Mesenchymal stem cell (in vitro differentiated cells and primary cell): ENCODE results near the gene GAS5.
A peak's percentile ranks its signal among the peaks of the same experiment; 100 is the strongest.
"Not testable (repeated sequence)": the region's sequence is repeated elsewhere in the genome, so short reads cannot be mapped to it uniquely, and the experiment has no call there.

Experiments
- DNase-seq: peaks from one replicate; pipeline ENCODE4 v3.0.0-alpha.2; 2013
- H2AFZ ChIP-seq: one replicate; pipeline ENCODE4 v1.6.1; 2013; ENCODE audit warnings: low read depth, mild to moderate bottlenecking, control low read depth, inconsistent platforms, low read length, moderate library complexity
- H2AK5ac ChIP-seq: 2 replicates; pipeline ENCODE4 v1.6.1; 2013; ENCODE audit warnings: low read length, moderate library complexity, mild to moderate bottlenecking, inconsistent platforms; ENCODE audit not compliant: severe bottlenecking
- H2BK120ac ChIP-seq: one replicate; pipeline ENCODE4 v1.6.1; 2013; ENCODE audit warnings: low read depth, mild to moderate bottlenecking, inconsistent platforms, low read length, moderate library complexity
- H2BK12ac ChIP-seq, 2 experiments: one replicate each; pipeline ENCODE4 v1.6.1; 2013; ENCODE audit warnings: inconsistent platforms in 2 of 2, low read length in 2 of 2, mild to moderate bottlenecking in 2 of 2, moderate library complexity in 2 of 2, control low read depth in 1 of 2
- H2BK15ac ChIP-seq: one replicate; pipeline ENCODE4 v1.6.1; 2013; ENCODE audit warnings: mild to moderate bottlenecking, low read depth, inconsistent platforms; ENCODE audit not compliant: poor library complexity, severe bottlenecking
- H2BK5ac ChIP-seq: 2 replicates; pipeline ENCODE4 v1.6.1; 2013; ENCODE audit warnings: low read depth, mild to moderate bottlenecking, low read length, control low read depth, inconsistent platforms; ENCODE audit not compliant: poor library complexity, severe bottlenecking
- H3K14ac ChIP-seq, 2 experiments: one replicate each; pipeline ENCODE4 v1.6.1; 2013; ENCODE audit warnings: inconsistent platforms in 2 of 2, low read length in 2 of 2, control low read depth in 1 of 2, mild to moderate bottlenecking in 1 of 2, moderate library complexity in 1 of 2
- H3K18ac ChIP-seq, 2 experiments: one replicate each; pipeline ENCODE4 v1.6.1; 2013; ENCODE audit warnings: inconsistent platforms in 2 of 2, low read length in 2 of 2, control low read depth in 1 of 2, low read depth in 1 of 2, mild to moderate bottlenecking in 1 of 2
- H3K23ac ChIP-seq, 2 experiments: one replicate each; pipeline ENCODE4 v1.6.1; 2013; ENCODE audit warnings: inconsistent platforms in 2 of 2, low read length in 2 of 2, mild to moderate bottlenecking in 2 of 2, moderate library complexity in 2 of 2, control low read depth in 1 of 2
- H3K27ac ChIP-seq: 2 replicates; pipeline ENCODE4 v1.5.1; 2013; ENCODE audit warnings: mild to moderate bottlenecking, moderate library complexity, low read length, control low read depth, inconsistent platforms; ENCODE audit not compliant: poor library complexity, severe bottlenecking
- H3K27me3 ChIP-seq, 2 experiments: 2 replicates each; pipeline versions ENCODE4 v1.6.1 to v1.7.0; 2013; ENCODE audit warnings: low read length in 2 of 2, mild to moderate bottlenecking in 2 of 2, moderate library complexity in 2 of 2, control low read depth in 1 of 2, inconsistent platforms in 1 of 2; ENCODE audit not compliant: control insufficient read depth in 1 of 2, insufficient read depth in 1 of 2
- H3K36me3 ChIP-seq, 2 experiments: 2 replicates each; pipeline versions ENCODE4 v1.6.1 to v1.7.0; 2013; ENCODE audit warnings: low read length in 2 of 2, control low read depth in 1 of 2, inconsistent platforms in 1 of 2, low read depth in 1 of 2, mild to moderate bottlenecking in 1 of 2; ENCODE audit not compliant: insufficient read depth in 2 of 2, control insufficient read depth in 1 of 2
- H3K4ac ChIP-seq, 2 experiments: one replicate each; pipeline ENCODE4 v1.6.1; 2013; ENCODE audit warnings: inconsistent platforms in 2 of 2, low read length in 2 of 2, mild to moderate bottlenecking in 2 of 2, moderate library complexity in 2 of 2, control low read depth in 1 of 2, low read depth in 1 of 2
- H3K4me1 ChIP-seq: 2 replicates; pipeline ENCODE4 v1.6.1; 2013; ENCODE audit warnings: low read depth, low read length, control low read depth; ENCODE audit not compliant: control insufficient read depth, insufficient read depth
- H3K4me2 ChIP-seq: 2 replicates; pipeline ENCODE4 v1.6.1; 2013; ENCODE audit warnings: low read length, mild to moderate bottlenecking, inconsistent platforms; ENCODE audit not compliant: poor library complexity, severe bottlenecking
- H3K4me3 ChIP-seq, 2 experiments: 2 replicates each; pipeline versions ENCODE4 v1.5.1 to v1.7.0; 2013; ENCODE audit warnings: low read length in 2 of 2, mild to moderate bottlenecking in 2 of 2, control low read depth in 1 of 2, low read depth in 1 of 2; ENCODE audit not compliant: insufficient read depth in 1 of 2
- H3K79me1 ChIP-seq: replicated peaks from 2 replicates; pipeline ENCODE4 v1.6.1; 2013; ENCODE audit warnings: mild to moderate bottlenecking, control low read depth, low read length, inconsistent platforms; ENCODE audit not compliant: poor library complexity, severe bottlenecking
- H3K9ac ChIP-seq: 2 replicates; pipeline ENCODE4 v1.7.0; 2013; ENCODE audit warnings: mild to moderate bottlenecking, low read length, moderate library complexity
- H3K9me3 ChIP-seq: 2 replicates; pipeline ENCODE4 v1.7.0; 2013; ENCODE audit warnings: mild to moderate bottlenecking, low read length; ENCODE audit not compliant: control insufficient read depth
- H4K8ac ChIP-seq: one replicate; pipeline ENCODE4 v1.6.1; 2013; ENCODE audit warnings: inconsistent platforms, mild to moderate bottlenecking, low read length, moderate library complexity
- H4K91ac ChIP-seq: one replicate; pipeline ENCODE4 v1.6.1; 2013; ENCODE audit warnings: mild to moderate bottlenecking, low read length, inconsistent platforms
- WGBS: methylation state at CpG from one replicate; pipeline ENCODE4 v1.1.7; 2013; ENCODE audit warnings: mixed read lengths; 5-methylcytosine and 5-hydroxymethylcytosine counted together

Gene GAS5

DNA sequence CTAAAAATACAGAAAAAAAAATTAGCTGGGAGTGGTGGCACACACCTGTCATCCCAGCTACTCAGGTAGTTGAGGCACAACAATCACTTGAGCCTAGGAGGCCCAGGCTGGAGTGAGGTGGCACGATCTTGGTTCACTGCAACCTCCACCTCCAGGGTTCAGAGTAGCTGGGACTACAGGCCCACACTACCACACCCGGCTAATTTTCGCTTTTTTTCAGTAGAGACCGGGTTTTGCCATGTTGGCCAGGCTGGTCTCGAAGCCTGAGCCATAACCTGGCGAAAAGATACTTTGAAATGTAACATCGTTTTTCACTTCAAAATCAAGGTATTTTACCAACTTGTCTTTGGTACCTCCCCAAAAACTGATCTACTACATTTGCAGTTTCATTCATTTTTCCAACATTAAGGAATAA is 6.1 kb downstream of the GAS5 start:
- Histone ChIP-seq H2AFZ (no peak overlapping the region), H2BK12ac (no peak overlapping the region), H3K36me3 (peaks cover 19 to 84% of the 10 kb centered on the region in 2 experiments), H3K27ac (no peak overlapping the region), H2AK5ac (no peak overlapping the region), H3K23ac (no peak overlapping the region), H3K18ac (no peak overlapping the region), H3K4me2 (no peak overlapping the region), H2BK5ac (no peak overlapping the region), H3K4me3 (no peak overlapping the region), H3K27me3 (no peaks in the 10 kb centered on the region), H4K91ac (no peak overlapping the region), H3K4ac (no peak overlapping the region), H2BK15ac (no peak overlapping the region), H2BK120ac (no peak overlapping the region), H3K14ac (no peak overlapping the region), H3K79me1 (peaks cover 2% of the 10 kb centered on the region), H3K9me3 (no peaks in the 10 kb centered on the region), H3K9ac (no peak overlapping the region), H3K4me1 (no peaks in the 10 kb centered on the region), H4K8ac (no peak overlapping the region)
- WGBS = 84% methylated on average over 7 of the region's 7 CpGs
- no peak for DNase-seq

DNA sequence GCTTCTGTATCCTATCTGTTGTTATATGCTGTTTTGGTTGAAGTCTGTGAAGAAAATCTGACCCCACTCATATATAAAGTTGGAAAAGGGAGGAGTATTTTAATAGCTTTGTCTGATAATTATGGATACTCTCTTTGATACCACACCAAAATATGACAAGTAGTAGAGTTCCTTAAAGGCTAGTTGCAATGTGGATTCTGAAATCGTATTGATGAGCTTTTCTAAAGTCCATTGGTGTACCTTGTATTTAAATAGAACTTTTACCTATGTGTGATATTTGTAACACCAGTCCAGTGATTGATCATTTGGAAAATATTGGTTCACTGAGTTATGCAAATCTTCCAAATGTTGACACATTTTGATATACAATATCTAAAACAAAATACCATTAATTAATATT is 7.7 kb downstream of the GAS5 start:
- H3K4me1 ChIP-seq = no peaks in the 10 kb centered on the region
- H3K4me2 ChIP-seq = no peak overlapping the region
- no peak overlapping the region for H3K4ac ChIP-seq
- H2AFZ ChIP-seq = no peak overlapping the region
- no peak overlapping the region for H3K9ac ChIP-seq
- H3K27me3 ChIP-seq = no peaks in the 10 kb centered on the region
- H4K8ac ChIP-seq = no peak overlapping the region
- peaks cover 2% of the 10 kb centered on the region for H3K79me1 ChIP-seq
- H3K4me3 ChIP-seq = no peak overlapping the region
- H3K23ac ChIP-seq = no peak overlapping the region
- H2BK15ac ChIP-seq = no peak overlapping the region
- no peak overlapping the region for H2BK12ac ChIP-seq
- no peak overlapping the region for H3K27ac ChIP-seq
- no peaks in the 10 kb centered on the region for H3K9me3 ChIP-seq
- no CpG with 5 or more reads among the region's 1 CpG for WGBS
- H3K18ac ChIP-seq = no peak overlapping the region
- no peak overlapping the region for H2BK120ac ChIP-seq
- no peak overlapping the region for H2BK5ac ChIP-seq
- H3K36me3 ChIP-seq = peaks cover 24 to 82% of the 10 kb centered on the region in 2 experiments
- no peak for DNase-seq
- H3K14ac ChIP-seq = no peak overlapping the region
- no peak overlapping the region for H2AK5ac ChIP-seq
- H4K91ac ChIP-seq = no peak overlapping the region

DNA sequence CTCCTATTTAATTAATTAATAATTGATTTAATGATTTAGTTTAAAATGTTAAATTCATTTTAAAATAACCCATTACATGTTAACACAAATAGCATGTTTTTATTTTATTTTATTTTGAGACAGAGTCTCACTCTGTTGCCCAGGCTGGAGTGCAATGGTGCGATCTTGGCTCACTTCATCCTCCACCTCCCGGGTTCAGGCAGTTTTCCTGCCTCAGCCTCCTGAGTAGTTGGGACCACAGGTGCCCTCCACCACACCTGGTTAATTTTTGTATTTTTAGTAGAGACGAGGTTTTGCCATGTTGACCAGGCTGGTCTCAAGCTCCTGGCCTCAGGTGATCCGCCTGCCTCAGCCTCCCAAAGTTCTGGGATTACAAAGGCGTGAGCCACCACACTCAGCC is 8.2 kb downstream of the GAS5 start:
- DNase-seq, H3K23ac ChIP-seq, H4K91ac ChIP-seq, H3K79me1 ChIP-seq, H2AFZ ChIP-seq, H3K4ac ChIP-seq, H2BK15ac ChIP-seq, H3K4me1 ChIP-seq, H3K4me3 ChIP-seq, H3K27ac ChIP-seq, H2BK120ac ChIP-seq, H2BK12ac ChIP-seq, H3K9me3 ChIP-seq, H4K8ac ChIP-seq, H3K18ac ChIP-seq, H3K14ac ChIP-seq, H2BK5ac ChIP-seq, H3K9ac ChIP-seq, H3K4me2 ChIP-seq, H2AK5ac ChIP-seq, H3K27me3 ChIP-seq: not testable (repeated sequence)
- H3K36me3 ChIP-seq = peaks cover 21 to 80% of the 10 kb centered on the region in 2 experiments
- 100% methylated on average over 2 of the region's 5 CpGs for WGBS

DNA sequence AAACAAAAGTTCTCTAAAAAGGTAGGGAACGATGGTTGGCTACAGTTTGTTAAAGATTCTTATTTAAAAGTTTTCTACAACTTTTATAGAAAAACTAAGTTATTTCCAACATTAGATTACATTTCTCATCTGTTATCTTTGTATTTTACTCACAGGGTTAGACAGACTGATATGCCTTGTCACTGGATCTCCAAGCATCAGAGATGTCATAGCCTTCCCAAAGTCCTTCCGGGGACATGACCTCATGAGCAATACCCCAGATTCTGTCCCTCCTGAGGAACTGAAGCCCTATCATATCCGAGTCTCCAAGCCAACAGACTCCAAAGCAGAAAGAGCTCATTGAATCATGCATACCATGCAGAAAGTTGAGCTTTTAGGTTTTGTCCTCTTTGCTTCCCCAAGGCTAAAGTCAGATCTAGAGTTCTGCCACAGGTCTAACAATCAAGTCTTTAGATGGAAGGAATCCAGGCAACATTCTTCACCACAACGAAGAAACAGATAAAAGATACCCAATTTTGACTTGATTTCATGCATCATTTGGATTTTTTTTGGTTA is 10.3 kb downstream of the GAS5 start:
- no peak overlapping the region for H3K4me3 ChIP-seq
- H3K9ac ChIP-seq = peak overlapping the region; percentile 15

More for the DNA sequence above, 10.3 kb downstream of the GAS5 start:
- H4K91ac ChIP-seq = no peak overlapping the region
- H3K36me3 ChIP-seq = peaks cover 12 to 77% of the 10 kb centered on the region in 2 experiments
- no peak overlapping the region for H2BK12ac ChIP-seq
- no peak overlapping the region for H2BK5ac ChIP-seq
- no peak overlapping the region for H2BK15ac ChIP-seq
- H3K79me1 ChIP-seq = peaks cover 2% of the 10 kb centered on the region
- no peak overlapping the region for H4K8ac ChIP-seq
- H3K4me1 ChIP-seq = peaks cover 2% of the 10 kb centered on the region
- no peak overlapping the region for H3K4me2 ChIP-seq
- no peak overlapping the region for H3K14ac ChIP-seq
- H2AFZ ChIP-seq = no peak overlapping the region
- no peak overlapping the region for H3K23ac ChIP-seq
- H3K4ac ChIP-seq = no peak overlapping the region
- no peak overlapping the region for H3K27ac ChIP-seq
- no peaks in the 10 kb centered on the region for H3K27me3 ChIP-seq
- no peak for DNase-seq
- H3K18ac ChIP-seq = no peak overlapping the region
- WGBS = 92% methylated on average over 2 of the region's 4 CpGs
- no peak overlapping the region for H2BK120ac ChIP-seq
- no peak overlapping the region for H2AK5ac ChIP-seq
- H3K9me3 ChIP-seq = no peaks in the 10 kb centered on the region
